IPS-18c (cell line): ENCODE data around the gene SDC1.

Source experiments
- H3K4me3 ChIP-seq: 2 replicates; pipeline ENCODE4 v1.7.0; 2013; ENCODE audit warnings: low read depth, mild to moderate bottlenecking, low read length, moderate library complexity; ENCODE audit not compliant: insufficient read depth
- H3K9me3 ChIP-seq: one replicate; pipeline ENCODE4 v1.6.1; 2013; ENCODE audit warnings: mild to moderate bottlenecking, low read length, moderate library complexity; ENCODE audit not compliant: control insufficient read depth, insufficient read depth

The SDC1 gene

GRCh38 chr2:20218331-20219320 lies 6.3 kb downstream of the SDC1 start:
- no peaks in the 10 kb centered on the region for H3K9me3 ChIP-seq
- H3K4me3 ChIP-seq, result no peak overlapping the region

DNA sequence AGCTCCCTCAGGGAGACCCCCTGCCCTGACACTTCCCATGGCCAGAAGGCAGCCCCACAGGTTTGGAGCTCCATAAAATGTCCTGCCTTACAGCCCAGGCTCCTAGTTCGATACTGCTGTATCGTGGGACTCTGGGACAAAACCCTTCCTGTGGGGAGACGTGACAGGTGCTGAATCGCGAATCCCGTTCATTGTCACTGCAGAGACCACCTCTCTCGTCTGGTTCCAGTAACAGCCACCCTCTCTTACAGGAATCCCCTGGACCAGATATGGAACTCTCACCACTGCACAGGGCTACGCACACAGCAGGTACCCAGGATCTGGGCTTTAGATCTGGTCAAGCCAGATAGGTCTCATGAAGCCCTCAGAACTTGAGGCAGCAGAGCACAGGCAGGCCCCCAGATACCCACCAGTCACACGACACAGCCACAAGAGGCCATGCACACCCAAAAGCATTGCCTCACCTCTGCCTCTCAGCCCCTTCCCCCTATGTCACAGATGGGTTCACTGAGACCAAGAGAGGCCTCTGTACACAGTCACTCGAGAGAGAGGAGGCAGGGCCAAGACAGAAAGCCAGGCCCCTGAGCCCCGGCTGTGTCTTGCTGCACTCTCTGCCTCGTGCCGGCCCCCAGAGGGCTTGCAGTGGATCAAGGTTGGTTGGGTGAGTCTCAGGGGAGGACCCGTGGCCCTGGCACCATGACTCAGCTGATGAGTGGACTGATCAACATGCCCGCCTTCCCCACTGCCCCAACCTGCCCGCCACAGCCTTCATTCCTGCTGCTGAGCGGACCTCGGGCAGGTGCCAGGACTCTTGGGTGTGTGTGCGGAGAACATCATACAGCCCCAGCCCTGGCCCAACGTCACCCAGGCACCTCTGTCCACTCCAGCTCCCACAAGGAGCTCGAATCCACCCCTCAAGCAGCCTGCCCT lies 7.6 kb downstream of the SDC1 start:
- no peak overlapping the region for H3K4me3 ChIP-seq

DNA sequence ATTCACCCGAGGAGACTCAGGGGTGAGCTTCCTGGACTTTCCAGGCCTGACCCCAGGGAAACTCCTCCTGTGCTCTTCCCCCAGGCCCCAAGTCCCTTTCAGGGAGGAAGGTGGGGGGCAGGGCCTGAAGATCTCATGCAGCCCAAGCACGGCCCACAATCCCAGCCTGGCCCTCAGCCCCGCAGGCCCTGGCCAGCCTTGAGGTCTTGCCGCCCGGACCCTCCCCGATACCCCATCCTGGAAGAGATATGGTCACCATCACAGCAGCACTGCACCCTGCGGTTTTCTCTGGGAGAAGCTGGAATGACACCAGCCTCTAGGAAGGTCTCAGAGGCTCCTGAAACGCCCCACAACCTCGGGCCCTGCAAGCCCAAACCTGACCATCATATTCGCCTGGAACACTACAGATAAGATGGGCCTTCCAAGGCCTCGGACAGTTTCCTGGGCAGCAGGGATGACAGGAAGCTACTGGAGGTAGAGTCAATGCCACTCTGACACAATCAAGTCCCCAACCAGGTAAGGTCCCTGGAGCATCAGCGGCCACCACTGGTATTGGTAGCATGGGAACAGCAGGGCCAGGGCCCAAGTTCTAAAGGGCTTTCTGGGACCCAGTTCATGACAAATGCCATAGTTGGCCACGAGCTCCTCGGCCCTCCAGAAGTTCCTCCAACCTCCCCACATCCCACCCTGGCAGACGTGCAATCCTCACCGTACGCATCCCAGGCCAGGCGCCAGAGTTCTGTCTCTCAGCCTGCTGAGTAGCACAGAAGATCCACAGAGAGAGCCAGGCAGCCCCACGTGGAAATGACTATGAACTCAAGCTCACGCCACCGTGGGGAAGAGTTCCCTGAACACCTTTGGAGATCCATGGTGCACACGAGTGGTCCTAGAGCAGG lies 8.6 kb downstream of the SDC1 start:
- no peaks in the 10 kb centered on the region for H3K9me3 ChIP-seq
- no peak overlapping the region for H3K4me3 ChIP-seq

More for the DNA sequence above, 7.6 kb downstream of the SDC1 start:
- no peaks in the 10 kb centered on the region for H3K9me3 ChIP-seq

DNA sequence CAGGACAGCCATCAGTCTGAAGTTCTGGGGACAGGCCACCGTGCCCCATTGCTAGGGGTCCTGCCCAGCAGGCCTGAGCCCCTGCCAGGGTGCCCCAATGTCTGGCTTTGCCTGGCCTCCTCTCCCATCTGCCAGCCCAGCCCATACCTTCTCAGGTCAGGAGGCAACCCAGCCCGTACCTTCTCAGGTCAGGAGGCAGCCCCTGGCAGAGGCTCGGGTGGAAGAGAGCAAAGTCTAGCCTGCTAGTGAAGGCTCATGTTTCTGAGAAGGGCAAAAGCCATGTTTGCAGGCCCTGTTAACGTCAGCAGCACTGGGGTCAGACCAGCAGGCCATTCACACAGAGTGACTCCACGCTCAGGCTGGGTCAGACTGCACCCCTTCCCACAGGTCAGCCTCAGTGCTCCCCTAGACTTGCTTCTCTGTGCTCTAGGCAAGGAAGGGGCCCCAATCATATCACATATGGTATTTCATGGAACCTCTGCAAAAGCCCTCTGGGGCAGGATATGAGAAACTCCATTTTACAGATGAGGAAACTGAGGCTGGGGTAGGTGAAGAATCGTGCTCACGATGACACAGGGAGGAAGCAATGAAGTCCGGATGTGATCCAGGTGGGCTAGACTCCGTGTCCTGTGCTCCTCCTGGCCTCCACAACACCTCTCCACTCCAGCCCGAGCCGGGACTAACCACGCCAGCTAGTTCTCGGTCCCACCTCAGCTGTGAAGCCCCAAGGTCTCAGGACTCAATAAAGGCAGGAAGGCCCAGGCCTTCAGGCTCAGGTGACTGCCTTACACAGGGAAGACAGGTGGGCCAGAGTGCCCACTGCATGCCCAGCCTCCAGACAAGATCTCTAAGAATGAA lies 9.5 kb downstream of the SDC1 start:
- Histone ChIP-seq H3K9me3 (no peaks in the 10 kb centered on the region), H3K4me3 (no peak overlapping the region)

DNA sequence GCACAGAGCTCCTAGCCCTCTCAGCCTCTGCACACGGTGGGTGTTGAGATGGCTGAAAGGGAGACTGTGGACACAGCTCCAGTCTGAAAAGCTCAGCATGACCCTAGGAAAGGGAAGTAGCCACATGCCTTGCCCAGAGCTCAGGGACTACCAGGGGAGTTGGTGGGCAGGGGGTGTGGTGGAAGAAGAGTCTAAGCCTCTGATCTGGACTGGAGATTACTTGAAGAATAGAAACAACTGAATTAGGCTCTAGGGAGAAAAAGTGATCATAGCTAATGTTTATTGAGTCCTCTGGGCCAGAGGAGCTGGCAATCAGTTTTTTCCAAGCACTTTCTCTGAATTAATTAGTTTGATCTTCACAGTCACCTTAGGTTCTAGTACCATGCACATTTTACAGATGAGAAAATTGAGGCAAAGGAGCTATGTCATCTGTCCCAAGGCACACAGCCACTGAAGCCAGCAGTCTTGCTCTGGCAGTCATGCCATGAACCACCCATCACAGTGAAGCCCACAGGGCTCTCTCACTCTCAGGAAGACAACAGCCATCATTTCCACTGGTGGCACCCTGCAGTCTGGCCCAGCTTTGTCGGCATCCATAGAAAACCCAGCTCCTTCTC lies 10.3 kb downstream of the SDC1 start:
- no peaks in the 10 kb centered on the region for H3K9me3 ChIP-seq
- H3K4me3 ChIP-seq, result no peak overlapping the region

DNA sequence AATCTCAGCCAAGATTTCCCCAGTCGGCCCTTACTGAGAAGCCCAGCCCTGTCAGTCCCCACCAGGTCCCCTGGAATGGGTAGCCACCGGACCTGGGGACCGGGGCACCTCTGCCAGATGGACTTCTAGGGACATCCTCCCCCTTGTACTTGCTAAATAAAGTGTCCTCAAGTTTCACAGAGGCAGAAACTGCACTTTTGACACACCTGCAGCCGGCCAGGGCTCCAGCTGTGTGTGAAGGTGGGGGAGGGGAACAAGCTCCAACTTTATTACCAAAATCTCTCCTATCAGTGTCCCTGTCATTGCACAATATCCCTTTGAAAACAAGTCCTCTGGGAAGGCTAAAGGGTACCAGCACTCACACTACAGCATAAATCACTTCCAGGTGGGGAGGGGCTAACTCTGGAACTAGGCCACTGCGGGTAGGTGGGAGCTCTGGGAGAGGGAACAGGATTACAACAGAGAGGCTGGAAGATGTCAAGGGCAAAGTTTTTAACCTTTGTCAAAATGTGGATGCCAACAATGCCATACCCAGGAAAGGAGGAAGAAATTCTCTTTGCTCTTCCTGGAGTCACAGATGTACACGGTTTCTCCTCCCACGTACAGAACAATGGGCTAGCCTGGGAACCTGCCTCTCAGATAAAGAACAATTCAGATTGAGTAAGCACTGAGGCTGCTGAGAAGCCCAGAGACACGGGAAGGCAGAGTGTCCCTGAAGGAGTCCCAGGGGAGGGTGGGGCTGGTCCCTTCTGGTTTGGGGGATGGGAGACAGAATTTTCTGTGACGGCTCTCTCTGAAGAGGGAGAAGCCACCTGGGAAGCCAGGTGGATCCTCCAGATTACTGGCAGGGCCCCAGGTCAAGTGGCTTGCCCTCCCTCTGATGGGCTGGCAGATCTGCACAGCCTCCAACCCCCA lies 11.0 kb downstream of the SDC1 start:
- Histone ChIP-seq H3K4me3 (no peak overlapping the region), H3K9me3 (no peaks in the 10 kb centered on the region)

GRCh38 chr2:20212871-20213503 lies 11.9 kb downstream of the SDC1 start:
- H3K9me3 ChIP-seq, result no peaks in the 10 kb centered on the region
- no peak overlapping the region for H3K4me3 ChIP-seq

DNA sequence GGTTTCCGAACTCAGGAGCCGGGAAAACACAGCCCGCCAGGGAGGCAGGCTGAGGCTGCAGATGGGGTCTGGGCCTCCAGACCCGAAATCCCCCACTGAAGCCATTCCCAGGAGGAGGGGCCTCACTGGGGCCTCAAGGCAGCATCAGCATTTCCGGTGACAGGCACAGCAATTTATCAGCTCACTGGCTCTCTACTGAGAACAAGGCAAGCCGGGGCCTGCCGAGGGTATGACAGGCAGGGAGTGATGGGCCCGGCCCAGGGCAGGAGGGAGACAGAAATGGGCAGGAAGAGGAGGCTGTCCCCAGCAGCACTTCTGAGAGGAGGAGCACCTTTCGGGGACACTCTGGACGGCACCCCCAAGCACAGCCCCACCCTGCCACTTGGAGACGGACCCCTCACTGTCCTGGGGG lies 12.5 kb downstream of the SDC1 start:
- Histone ChIP-seq H3K9me3 (no peaks in the 10 kb centered on the region), H3K4me3 (no peak overlapping the region)

DNA sequence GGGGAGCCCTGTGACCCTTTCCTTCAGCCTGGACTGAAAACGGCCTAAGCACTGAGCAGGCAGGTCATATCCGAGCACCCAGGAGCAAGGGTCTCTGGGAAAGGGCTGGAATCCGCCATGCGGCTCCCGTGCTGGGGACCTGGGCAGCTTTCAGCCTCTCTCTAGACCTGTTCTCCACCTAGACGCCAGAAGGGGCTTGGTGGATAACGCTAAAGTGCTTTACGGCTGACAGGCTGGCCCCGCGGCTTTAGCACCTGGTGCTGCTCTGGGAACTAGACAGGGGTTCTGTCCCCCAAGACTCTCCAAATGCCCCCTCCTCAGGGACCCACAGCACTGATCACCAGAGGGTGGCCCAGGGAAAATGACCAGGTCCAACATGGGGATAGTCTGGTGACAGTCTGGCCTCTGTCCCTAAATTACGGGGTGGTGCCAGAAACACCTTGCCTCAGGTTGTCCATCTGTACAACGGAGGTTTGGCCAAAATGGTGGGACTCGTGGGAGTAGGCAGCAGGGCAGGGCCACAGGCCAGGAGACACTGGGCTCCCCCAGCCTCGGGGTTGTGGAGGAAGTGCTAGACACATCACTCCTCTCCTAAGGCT lies 13.0 kb downstream of the SDC1 start:
- Histone ChIP-seq H3K4me3 (no peak overlapping the region), H3K9me3 (no peaks in the 10 kb centered on the region)

DNA sequence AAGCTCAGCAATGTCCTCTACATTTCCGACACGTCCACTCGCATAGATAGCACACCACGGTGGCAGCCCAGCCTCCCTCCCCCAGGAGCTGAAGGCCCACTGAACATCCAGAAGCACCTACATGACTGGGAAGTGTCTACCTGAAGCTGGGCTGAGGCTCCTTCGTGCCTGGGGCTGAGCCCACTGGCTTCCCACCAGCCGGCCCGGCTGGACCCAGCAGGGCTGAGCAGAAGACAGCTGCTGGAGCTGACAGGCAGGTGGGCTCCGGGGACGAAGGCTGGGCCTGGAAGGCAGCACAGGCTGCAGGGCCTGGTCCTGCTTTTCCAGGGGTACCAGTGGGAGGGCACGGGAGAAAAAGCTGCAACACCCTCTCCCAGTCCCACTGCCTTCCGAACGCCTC lies 13.5 kb downstream of the SDC1 start:
- H3K4me3 ChIP-seq, result no peak overlapping the region
- H3K9me3 ChIP-seq, result no peaks in the 10 kb centered on the region

DNA sequence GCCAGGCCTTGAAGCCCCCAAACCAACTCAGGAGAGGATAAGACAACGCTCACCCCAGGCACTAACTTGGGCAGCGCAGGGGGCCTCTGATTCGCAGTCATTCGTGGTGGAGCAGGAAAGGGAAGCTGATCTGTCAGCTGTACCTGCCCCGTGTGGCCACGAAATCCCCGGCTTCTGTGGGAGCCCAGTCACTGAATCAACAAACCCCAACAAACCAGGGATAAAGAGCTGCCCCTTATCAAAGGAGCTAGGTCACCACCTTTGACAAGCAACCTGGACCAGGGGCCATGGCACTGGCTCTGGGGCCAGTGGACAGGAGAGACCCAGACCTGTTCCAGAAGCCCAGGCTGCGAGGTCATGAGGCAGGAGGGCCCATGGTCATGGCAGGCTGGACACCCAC lies 14.5 kb downstream of the SDC1 start:
- no peak overlapping the region for H3K4me3 ChIP-seq
- no peaks in the 10 kb centered on the region for H3K9me3 ChIP-seq

- no peaks in the 10 kb centered on the region for H3K9me3 ChIP-seq
- no peak overlapping the region for H3K4me3 ChIP-seq
These were observed 15.4 kb downstream of the SDC1 start for GRCh38 chr2:20209373-20210109.

DNA sequence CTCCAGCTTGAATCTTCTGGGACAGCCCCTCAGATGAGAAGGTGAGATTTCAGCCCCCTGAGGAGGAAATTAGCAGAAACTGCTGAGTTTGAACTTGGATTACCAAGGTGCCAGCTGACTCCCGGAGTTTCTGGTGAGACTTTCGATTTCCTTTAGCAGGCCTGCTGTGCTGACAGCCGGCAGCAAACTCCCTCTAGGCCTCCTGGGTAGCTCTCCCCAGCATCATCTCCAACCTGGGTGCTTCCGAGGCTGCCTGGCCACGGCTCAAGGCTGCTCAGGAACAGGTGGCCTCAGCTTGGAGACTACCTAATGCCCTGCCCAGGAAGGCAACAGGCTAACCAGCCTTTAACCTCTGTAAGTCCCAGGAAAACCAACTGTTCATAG lies 16.5 kb downstream of the SDC1 start:
- Histone ChIP-seq H3K4me3 (no peak overlapping the region), H3K9me3 (no peaks in the 10 kb centered on the region)

DNA sequence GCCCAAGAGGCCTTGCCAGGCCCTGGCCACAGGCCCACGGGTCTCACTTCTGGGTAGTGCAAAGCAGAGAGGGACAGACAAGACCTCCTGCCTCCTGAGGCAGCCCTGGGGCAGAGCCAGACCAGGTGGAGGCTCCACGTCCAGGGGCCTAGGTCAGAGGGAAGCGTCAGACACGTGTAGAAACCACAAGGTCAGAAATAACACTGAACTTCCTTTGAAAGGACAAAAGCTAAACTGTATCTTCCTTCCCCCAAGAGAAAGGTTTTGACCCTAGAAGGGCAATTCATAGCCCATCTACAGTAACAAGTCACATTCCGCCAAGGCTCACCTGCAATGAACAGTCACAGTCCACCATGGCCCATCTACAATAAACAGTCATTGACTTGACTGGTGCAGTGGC lies 17.9 kb downstream of the SDC1 start:
- Histone ChIP-seq H3K9me3 (no peaks in the 10 kb centered on the region), H3K4me3 (no peak overlapping the region)
